ENCODE results near the gene NAPA. TPM values are rescaled to one million over a fixed set of nuclear protein-coding genes. Genes with fewer than 3 reads are reported as not detected.

Gene NAPA
- total RNA-seq, 1 experiment from 2014 or later = 147 TPM

DNA sequence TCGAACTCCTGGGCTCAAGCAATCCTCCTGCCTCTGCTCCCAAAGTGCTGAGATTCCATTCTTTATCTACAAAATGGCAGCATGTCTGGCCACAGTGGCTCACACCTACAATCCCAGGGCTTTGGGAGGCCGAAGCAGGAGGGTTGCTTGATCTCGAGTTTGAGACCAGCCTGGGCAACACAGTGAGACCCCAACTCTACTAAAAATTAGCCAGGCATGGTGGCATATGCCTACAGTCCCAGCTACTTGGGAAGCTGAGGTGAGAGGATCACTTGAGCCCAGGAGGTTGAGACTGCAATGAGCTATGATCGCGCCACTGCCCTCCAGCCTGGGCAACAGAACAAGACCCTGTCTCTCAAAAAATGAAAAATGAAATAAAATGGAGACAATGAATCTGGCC lies 6.1 kb downstream of the NAPA start:
- in situ Hi-C loops (cut with HindIII; ENCODE audit: low pct_unique_long_range_greater_than_20kb, low sequenced_read_pairs) = no loop called here
- no peak for DNase-seq (ENCODE audit: low read depth, low spot score)

DNA sequence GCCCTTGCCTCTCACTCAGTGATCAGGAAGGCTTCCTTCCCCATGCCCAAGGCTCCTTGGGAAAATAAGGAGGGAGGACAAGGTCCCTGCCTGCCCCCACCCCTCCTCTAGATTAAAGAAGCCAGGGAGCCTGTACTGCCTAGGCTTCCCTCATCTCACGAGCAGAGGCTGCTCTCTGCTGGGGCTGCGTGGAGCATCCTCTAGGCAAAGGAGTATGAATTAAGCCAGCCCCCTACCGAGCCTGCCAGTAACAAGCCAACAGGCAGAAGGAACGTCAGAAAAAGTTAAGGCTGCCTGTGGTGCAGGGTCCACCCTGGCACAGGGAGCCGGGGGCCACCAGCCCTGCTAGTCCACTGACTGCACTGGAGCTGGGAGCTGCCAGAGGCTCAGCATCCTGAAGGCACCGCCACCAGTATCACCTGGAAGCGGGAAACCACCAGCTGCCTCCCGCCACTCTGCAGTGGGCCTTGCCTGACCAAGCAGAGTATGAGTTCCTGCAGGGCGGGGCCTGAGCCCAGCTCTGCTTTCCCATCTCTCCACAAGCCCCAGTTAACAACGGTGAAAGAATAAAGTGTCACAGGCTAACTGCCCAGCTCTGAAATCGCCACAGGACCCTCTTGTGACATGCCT lies 6.8 kb downstream of the NAPA start:
- no peak for DNase-seq (ENCODE audit: low read depth, low spot score)
- in situ Hi-C loops (cut with HindIII; ENCODE audit: low pct_unique_long_range_greater_than_20kb, low sequenced_read_pairs) = no loop called here

DNA sequence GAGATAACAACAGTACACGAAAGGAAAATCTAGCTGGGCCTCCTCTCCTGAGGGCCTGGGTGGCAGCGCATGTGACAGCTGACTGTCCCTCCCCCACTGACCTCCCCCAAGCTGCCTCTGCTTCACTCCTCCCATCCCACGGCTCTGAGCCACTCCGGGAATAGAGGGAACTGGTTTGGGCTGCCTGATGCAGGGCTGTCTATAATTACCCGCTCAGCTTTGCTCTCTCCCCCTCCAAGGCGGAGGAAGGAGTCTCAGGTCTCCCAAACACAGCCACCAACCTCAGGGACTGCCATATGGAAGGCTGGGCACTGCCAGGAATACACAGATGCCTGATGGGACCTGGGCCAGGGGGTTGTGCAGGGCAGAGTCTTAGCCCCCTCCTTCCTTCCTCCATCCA lies 7.9 kb downstream of the NAPA start:
- in situ Hi-C loops (cut with HindIII; ENCODE audit: low pct_unique_long_range_greater_than_20kb, low sequenced_read_pairs) = no loop called here
- DNase-seq (ENCODE audit: low read depth, low spot score) = no peak

- no peak for DNase-seq (ENCODE audit: low read depth, low spot score)
- in situ Hi-C loops (cut with HindIII; ENCODE audit: low pct_unique_long_range_greater_than_20kb, low sequenced_read_pairs) = no loop called here
These were observed 8.4 kb downstream of the NAPA start for GRCh38 chr19:47506459-47506858.

GRCh38 chr19:47505506-47505905 lies 9.4 kb downstream of the NAPA start:
- in situ Hi-C loops (cut with HindIII; ENCODE audit: low pct_unique_long_range_greater_than_20kb, low sequenced_read_pairs) = no loop called here
- DNase-seq (ENCODE audit: low read depth, low spot score) = no peak

GRCh38 chr19:47503826-47504150 lies 11.1 kb downstream of the NAPA start:
- DNase-seq (ENCODE audit: low read depth, low spot score) = no peak
- in situ Hi-C loops (cut with HindIII; ENCODE audit: low pct_unique_long_range_greater_than_20kb, low sequenced_read_pairs) = no loop called here

- DNase-seq (ENCODE audit: low read depth, low spot score) = no peak
- in situ Hi-C loops (cut with HindIII; ENCODE audit: low pct_unique_long_range_greater_than_20kb, low sequenced_read_pairs) = no loop called here
These were observed 11.6 kb downstream of the NAPA start for GRCh38 chr19:47503130-47503825.

GRCh38 chr19:47499863-47500830 lies 14.7 kb downstream of the NAPA start:
- DNase-seq (ENCODE audit: low read depth, low spot score) = no peak
- in situ Hi-C loops (cut with HindIII; ENCODE audit: low pct_unique_long_range_greater_than_20kb, low sequenced_read_pairs) = no loop called here

- in situ Hi-C loops (cut with HindIII; ENCODE audit: low pct_unique_long_range_greater_than_20kb, low sequenced_read_pairs) = no loop called here
- DNase-seq (ENCODE audit: low read depth, low spot score) = no peak
These were observed 15.5 kb downstream of the NAPA start for GRCh38 chr19:47499371-47499770.

GRCh38 chr19:47498561-47498960 lies 16.3 kb downstream of the NAPA start:
- in situ Hi-C loops (cut with HindIII; ENCODE audit: low pct_unique_long_range_greater_than_20kb, low sequenced_read_pairs) = no loop called here
- DNase-seq (ENCODE audit: low read depth, low spot score) = no peak

- DNase-seq (ENCODE audit: low read depth, low spot score) = no peak
- in situ Hi-C loops (cut with HindIII; ENCODE audit: low pct_unique_long_range_greater_than_20kb, low sequenced_read_pairs) = no loop called here
These were observed 16.9 kb downstream of the NAPA start for GRCh38 chr19:47497821-47498520.

GRCh38 chr19:47497050-47497766 lies 17.7 kb downstream of the NAPA start:
- no peak for DNase-seq (ENCODE audit: low read depth, low spot score)
- in situ Hi-C loops (cut with HindIII; ENCODE audit: low pct_unique_long_range_greater_than_20kb, low sequenced_read_pairs) = no loop called here

DNA sequence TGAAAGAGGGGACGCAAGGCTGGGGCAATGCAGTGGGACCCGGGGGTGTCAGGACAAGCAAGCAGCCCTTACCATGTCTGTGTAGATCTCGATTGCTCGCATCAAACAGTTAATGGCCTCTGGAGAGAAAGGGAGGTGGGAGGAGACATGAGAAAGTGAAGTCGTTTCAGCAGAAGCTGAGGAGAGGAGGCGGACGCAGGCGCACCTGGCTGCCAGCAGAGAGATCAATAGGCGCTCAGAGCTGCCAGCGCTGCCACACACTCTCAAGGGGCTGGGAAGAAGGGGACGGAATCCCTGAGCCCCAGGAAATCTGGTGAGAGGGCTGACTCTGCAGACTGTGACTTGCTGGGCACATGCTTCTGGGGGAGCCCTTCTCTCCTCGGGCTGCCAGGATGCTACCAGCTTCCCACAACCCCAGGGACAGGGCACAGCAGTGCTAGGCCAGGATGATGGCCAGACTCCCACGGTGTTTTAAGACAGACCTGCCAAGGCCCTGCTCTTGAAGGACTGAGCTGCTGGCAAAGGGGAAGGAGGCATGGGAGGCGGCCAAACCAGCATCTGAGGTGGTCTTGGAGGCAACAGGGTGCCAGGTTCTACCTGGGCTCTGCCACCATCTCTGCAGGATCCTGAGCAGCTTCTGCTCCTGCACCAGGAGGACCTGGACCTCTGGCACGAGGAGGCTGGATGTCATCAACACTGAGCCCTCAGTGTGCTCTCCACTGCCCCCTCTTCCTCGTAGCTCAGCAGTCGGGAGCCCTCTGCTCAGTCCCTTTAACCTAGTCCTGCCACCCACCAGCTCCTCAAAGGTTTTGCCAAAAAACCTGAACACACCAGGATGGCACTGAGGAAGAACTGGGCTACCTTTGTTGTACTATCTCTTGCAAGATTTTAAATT lies 19.1 kb downstream of the NAPA start:
- no peak for DNase-seq (ENCODE audit: low read depth, low spot score)
- in situ Hi-C loops (cut with HindIII; ENCODE audit: low pct_unique_long_range_greater_than_20kb, low sequenced_read_pairs) = no loop called here

DNA sequence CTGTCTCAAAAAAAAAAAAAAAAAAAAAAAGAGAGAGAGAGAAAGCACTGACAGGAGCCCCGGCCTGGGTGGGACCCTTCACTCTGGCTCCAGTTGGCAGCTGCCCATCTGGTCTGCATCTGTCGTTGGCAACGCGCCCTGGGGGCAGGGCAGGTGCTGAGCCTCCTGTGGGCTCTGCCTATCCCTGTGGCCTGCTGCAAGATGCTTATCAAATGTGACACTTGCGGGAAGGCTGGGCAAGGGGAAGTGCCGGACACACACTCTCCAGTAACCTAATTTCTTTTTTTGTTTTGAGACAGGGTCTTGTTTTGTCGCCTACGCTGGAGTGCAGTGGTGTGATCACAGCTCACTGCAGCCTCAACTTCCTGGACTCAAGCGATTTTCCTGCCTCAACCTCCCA lies 20.1 kb downstream of the NAPA start:
- DNase-seq (ENCODE audit: low read depth, low spot score) = no peak
- in situ Hi-C loops (cut with HindIII; ENCODE audit: low pct_unique_long_range_greater_than_20kb, low sequenced_read_pairs) = no loop called here

DNA sequence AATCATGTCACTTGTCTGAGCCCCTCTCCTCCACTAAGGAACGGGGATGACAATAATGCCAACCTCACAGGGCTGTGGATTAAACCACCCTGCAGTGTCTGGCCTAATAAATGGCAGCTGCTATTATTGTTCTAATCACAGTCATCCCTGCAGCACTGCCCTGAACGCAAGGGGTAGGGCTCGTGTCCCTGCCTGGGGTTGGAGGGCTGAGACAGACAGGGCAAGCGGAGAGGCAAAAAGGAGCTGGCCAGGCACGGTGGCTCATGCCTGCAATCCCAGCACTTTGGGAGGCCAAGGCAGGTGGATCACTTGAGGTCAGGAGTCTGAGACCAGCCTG lies 20.7 kb downstream of the NAPA start:
- DNase-seq (ENCODE audit: low read depth, low spot score) = no peak
- in situ Hi-C loops (cut with HindIII; ENCODE audit: low pct_unique_long_range_greater_than_20kb, low sequenced_read_pairs) = no loop called here

GRCh38 chr19:47493378-47494210 lies 21.3 kb downstream of the NAPA start:
- DNase-seq (ENCODE audit: low read depth, low spot score) = no peak
- in situ Hi-C loops (cut with HindIII; ENCODE audit: low pct_unique_long_range_greater_than_20kb, low sequenced_read_pairs) = no loop called here

All from SK-MEL-5 (cell line).